K562 (cell line): ENCODE data around the gene RREB1. TPM values are rescaled to one million over a fixed set of nuclear protein-coding genes. Genes with fewer than 3 reads are reported as not detected.

ENCODE experiments used
- ARID1B ChIP-seq: fragments of 450-650 bp; IDR thresholded peaks from 2 replicates; pipeline ENCODE4 v1.6.1; 2016; ENCODE audit warnings: antibody characterized with exemption, mild to moderate bottlenecking, inconsistent platforms
- ARNT ChIP-seq, 2 experiments: fragments of 450-650 bp; IDR thresholded peaks; 2 replicates each; pipeline ENCODE4 v1.6.1; 2016; ENCODE audit warnings: mild to moderate bottlenecking in 1 of 2
- CBFA2T2 ChIP-seq: fragments of 450-650 bp; conservative IDR thresholded peaks from 2 replicates; pipeline ENCODE4 v1.6.1; 2017; ENCODE audit warnings: mild to moderate bottlenecking
- CC2D1A ChIP-seq: fragments of 450-650 bp; IDR thresholded peaks from 2 replicates; pipeline ENCODE4 v1.6.1; 2017; ENCODE audit warnings: mild to moderate bottlenecking
- CXXC5 ChIP-seq: fragments of 250-450 bp; sonication (Bioruptor Pico); IDR thresholded peaks from 2 replicates; pipeline ENCODE4 v1.8.0; 2022; ENCODE audit warnings: inconsistent platforms, mild to moderate bottlenecking, moderate library complexity
- GATA2 ChIP-seq: sonication (generic); formaldehyde crosslinking; IDR thresholded peaks from 2 replicates; pipeline ENCODE4 v1.4.0; 2020; ENCODE audit warnings: mild to moderate bottlenecking, missing genetic modification reagents
- MYNN ChIP-seq, 2 experiments: sonication (generic); formaldehyde crosslinking in 1 of 2; IDR thresholded peaks; 2 replicates each; pipeline versions ENCODE4 v1.5.0 to v1.6.1; 2016 to 2020; ENCODE audit warnings: antibody characterized with exemption in 1 of 2, missing genetic modification reagents in 1 of 2
- NFRKB ChIP-seq: fragments of 450-650 bp; IDR thresholded peaks from 2 replicates; pipeline ENCODE4 v1.6.1; 2016; ENCODE audit warnings: low read depth
- SAFB ChIP-seq: fragments of 200-400 bp; formaldehyde crosslinking; IDR thresholded peaks from 2 replicates; pipeline ENCODE4 v1.6.1; 2017; ENCODE audit warnings: low read depth, low read length, borderline replicate concordance
- SRF ChIP-seq, 2 experiments: fragments of 250-450, 450-650 bp in 1 of 2; sonication (Bioruptor Pico) in 1 of 2; sonication (generic) in 1 of 2; formaldehyde crosslinking; IDR thresholded peaks; 2 replicates each; pipeline versions ENCODE4 v1.5.0 to v1.5.1; 2020 to 2022; ENCODE audit warnings: mild to moderate bottlenecking in 1 of 2, missing genetic modification reagents in 1 of 2
- TEAD1 ChIP-seq, 2 experiments: fragments of 450-650 bp in 1 of 2; sonication (generic) in 1 of 2; formaldehyde crosslinking; IDR thresholded peaks; 2 replicates each; pipeline versions ENCODE4 v1.4.0 to v1.8.0; 2020 to 2022; ENCODE audit warnings: mild to moderate bottlenecking in 2 of 2, missing genetic modification reagents in 1 of 2
- TFE3 ChIP-seq: fragments of 450-650 bp; formaldehyde crosslinking; IDR thresholded peaks from 2 replicates; pipeline ENCODE4 v1.4.0; 2020; ENCODE audit warnings: mild to moderate bottlenecking, mixed read lengths
- TOE1 ChIP-seq, 2 experiments: fragments of 450-650 bp in 1 of 2; sonication (generic) in 1 of 2; formaldehyde crosslinking in 1 of 2; IDR thresholded peaks; 2 replicates each; pipeline versions ENCODE4 v1.7.1 to v1.8.0; 2016 to 2022; ENCODE audit warnings: borderline replicate concordance in 2 of 2, mild to moderate bottlenecking in 2 of 2, antibody characterized with exemption in 1 of 2, inconsistent platforms in 1 of 2, low read depth in 1 of 2, missing genetic modification reagents in 1 of 2, moderate library complexity in 1 of 2
- TRIM28 ChIP-seq: fragments of 450-650 bp; IDR thresholded peaks from 2 replicates; pipeline ENCODE4 v1.6.1; 2017
- TSHZ1 ChIP-seq: fragments of 250-450 bp; sonication (Bioruptor Pico); IDR thresholded peaks from 2 replicates; pipeline ENCODE4 v1.4.0; 2020; ENCODE audit warnings: mild to moderate bottlenecking, moderate library complexity
- ZBTB26 ChIP-seq: fragments of 450-650 bp; formaldehyde crosslinking; IDR thresholded peaks from 2 replicates; pipeline ENCODE4 v1.4.0; 2022; ENCODE audit warnings: missing genetic modification characterization
- ZNF165 ChIP-seq: fragments of 250-450 bp; sonication (Bioruptor Pico); IDR thresholded peaks from 2 replicates; pipeline ENCODE4 v1.4.0; 2020; ENCODE audit warnings: borderline replicate concordance
- ZNF586 ChIP-seq: fragments of 450-650 bp; formaldehyde crosslinking; conservative IDR thresholded peaks from 2 replicates; pipeline ENCODE4 v1.4.0; 2020; ENCODE audit warnings: mild to moderate bottlenecking, moderate library complexity
- ZNF589 ChIP-seq: fragments of 200-800 bp; sonication (Bioruptor generic); IDR thresholded peaks from 2 replicates; pipeline ENCODE4 v1.6.1; 2016; ENCODE audit warnings: low read depth, missing genetic modification characterization, missing compliant biosample characterization
- polyA plus RNA-seq, 8 experiments: library from polyadenylated mRNA; depleted of rRNA in 4 of 8; stranded (reverse) in 5 of 8; unstranded in 3 of 8; fragments of >200 nt; fragmentation: Nextera tagmentation in 2 of 8; fragmentation: Illumina TruSeq in 1 of 8; extraction: Ambion mirVana in 2 of 8; extraction: Trizol in 1 of 8; gene quantifications; 2 replicates each; pipeline versions ENCODE4 v1.2.1 to v1.2.3, GENCODE V29; 2011 to 2014; ENCODE audit warnings: inconsistent platforms in 1 of 8, missing spikeins in 1 of 8
- total RNA-seq, 7 experiments: library from RNA; depleted of rRNA in 6 of 7; stranded (reverse); fragments of >200 nt in 6 of 7; fragmentation: Illumina TruSeq in 2 of 7; extraction: Trizol in 2 of 7; gene quantifications; 2 replicates each; pipeline versions ENCODE4 v1.2.1 to v1.2.3, GENCODE V29; 2011 to 2021; ENCODE audit warnings: low replicate concordance in 1 of 7

Gene RREB1
- total and polyA plus RNA-seq, 9 of the 15 experiments (the other 6 are each of a cell fraction or from before 2014, with no cell fraction given): 3.3 to 64.2 (median 19.3) TPM

- TF ChIP-seq ARNT (IDR thresholded peaks at IDR 0.05) (peak in 1 of 2 experiments; percentile 25; a peak in 3 of 4 replicates), SRF (CRISPR knock-in tag; IDR thresholded peaks at IDR 0.05) (peak in 1 of 2 experiments; percentile 53; a peak in 2 of 4 replicates), TOE1 (IDR thresholded peaks at IDR 0.05; ENCODE audit: borderline replicate concordance) (peak; percentile 53; the same call in 1 of the 2 replicates), TOE1 (CRISPR knock-in tag; IDR thresholded peaks at IDR 0.05; ENCODE audit: borderline replicate concordance, low read depth) (no peak), ZNF165 (CRISPR knock-in tag) (no peak), GATA2 (CRISPR knock-in tag) (peak; percentile 90), NFRKB (peak; percentile 97), MYNN (IDR thresholded peaks at IDR 0.05) (peak; percentile 51; the same call in 1 of the 2 replicates), MYNN (CRISPR knock-in tag; IDR thresholded peaks at IDR 0.05) (no peak), ZBTB26 (CRISPR knock-in tag) (peak; percentile 97), ZNF589 (peak; percentile 85), TFE3 (peak; percentile 19; the same call in 1 of the 2 replicates), TEAD1 (CRISPR knock-in tag; IDR thresholded peaks at IDR 0.05) (peak; percentile 16 to 72; a peak in 3 of 4 replicates), ZNF586 (0 out of 2 replicates have a peak, but pooled peaks have one; percentile 41), TRIM28 (peak; percentile 31; the same call in 1 of the 2 replicates), SAFB (no peak), CBFA2T2 (peak; percentile 88), CXXC5 (CRISPR knock-in tag) (peak; percentile 76), CC2D1A (0 out of 2 replicates have a peak, but pooled peaks have one; percentile 34), TSHZ1 (CRISPR knock-in tag) (0 out of 2 replicates have a peak, but pooled peaks have one; percentile 27), ARID1B (peak; percentile 97)
Observed at GRCh38 chr6:7198833-7199800, 91.4 kb downstream of the RREB1 start (continued).
